Activated naive CD8-positive, alpha-beta T cell treated with anti-CD3 and anti-CD28 coated beads, Interleukin-2, amount 50 U/mL, for 16 hours (primary cell): Measurements from ENCODE around the gene STEAP2.
"Not testable (repeated sequence)": the region's sequence is repeated elsewhere in the genome, so short reads cannot be mapped to it uniquely, and the experiment has no call there.

Experiments used
- DNase-seq: peaks from one replicate; pipeline ENCODE4 v3.0.0-alpha.2; 2020; ENCODE audit warnings: low read depth, low spot score

STEAP2 gene

DNA sequence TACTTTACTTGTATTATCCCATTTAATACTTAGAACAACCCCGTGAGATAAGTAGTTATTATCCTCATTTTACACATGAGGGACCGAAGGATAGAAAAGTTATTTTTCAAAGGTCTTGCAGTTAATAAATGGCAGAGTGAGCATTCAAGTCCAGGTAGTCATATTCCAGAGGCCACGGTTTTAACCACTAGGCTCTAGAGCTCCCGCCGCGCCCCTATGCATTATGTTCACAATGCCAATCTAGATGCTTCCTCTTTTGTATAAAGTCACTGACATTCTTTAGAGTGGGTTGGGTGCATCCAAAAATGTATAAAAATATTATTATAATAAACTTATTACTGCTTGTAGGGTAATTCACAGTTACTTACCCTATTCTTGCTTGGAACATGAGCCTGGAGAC is 22.0 kb downstream of the STEAP2 start:
- DNase-seq = no peak

- no peak for DNase-seq
Observed at GRCh38 chr7:90236721-90237289, 25.3 kb downstream of the STEAP2 start.

DNA sequence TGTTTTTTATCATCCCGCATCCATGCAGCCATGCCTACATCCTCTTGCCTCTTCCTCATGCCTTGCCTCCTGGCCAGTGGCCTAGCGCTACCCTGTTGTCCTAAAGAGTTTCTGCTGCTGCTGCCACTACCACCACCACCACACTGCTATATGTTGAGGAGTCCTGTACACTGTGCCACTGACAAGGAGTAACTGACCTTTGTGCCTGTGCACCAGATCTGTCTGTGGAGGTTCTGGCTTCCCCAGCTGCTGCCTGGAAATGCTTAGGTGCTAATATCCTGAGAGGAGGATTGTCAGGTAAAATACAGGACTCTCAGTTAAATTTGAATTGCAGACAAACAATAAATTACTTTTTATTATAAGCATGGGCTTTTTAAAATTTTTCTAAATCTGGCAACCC is 26.5 kb downstream of the STEAP2 start:
- no peak for DNase-seq

GRCh38 chr7:90238583-90238982 is 27.0 kb downstream of the STEAP2 start:
- DNase-seq = no peak

- DNase-seq = no peak
Observed at GRCh38 chr7:90239050-90239449, 27.5 kb downstream of the STEAP2 start.

DNA sequence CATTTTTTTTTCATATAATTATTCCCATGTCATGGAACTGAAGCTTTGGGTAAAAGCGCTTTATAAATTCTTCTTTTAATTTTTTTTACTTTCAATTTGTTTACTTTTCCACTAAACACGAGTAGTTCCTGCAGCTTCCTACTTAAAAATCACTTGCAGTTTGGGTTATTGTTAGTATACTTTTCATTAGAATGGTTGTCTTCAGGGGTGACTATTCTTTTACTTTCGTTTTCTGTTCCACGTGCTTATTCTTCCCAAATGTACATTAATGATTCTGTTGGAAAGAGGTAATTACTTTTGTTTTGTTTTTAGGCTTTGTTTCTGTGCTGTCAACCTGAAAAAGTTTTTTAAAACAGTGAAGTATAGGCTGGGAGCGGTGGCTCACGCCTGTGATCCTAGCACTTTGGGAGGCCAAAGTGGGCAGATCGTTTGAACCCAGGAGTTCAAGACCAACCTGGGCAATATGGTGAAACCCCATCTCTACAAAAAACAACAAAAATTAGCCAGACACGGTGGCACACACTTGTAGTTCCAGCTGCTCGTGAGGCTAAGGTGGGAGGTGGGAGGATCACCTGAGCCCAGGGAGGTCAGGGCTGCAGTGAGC is 28.2 kb downstream of the STEAP2 start:
- DNase-seq = no peak

DNA sequence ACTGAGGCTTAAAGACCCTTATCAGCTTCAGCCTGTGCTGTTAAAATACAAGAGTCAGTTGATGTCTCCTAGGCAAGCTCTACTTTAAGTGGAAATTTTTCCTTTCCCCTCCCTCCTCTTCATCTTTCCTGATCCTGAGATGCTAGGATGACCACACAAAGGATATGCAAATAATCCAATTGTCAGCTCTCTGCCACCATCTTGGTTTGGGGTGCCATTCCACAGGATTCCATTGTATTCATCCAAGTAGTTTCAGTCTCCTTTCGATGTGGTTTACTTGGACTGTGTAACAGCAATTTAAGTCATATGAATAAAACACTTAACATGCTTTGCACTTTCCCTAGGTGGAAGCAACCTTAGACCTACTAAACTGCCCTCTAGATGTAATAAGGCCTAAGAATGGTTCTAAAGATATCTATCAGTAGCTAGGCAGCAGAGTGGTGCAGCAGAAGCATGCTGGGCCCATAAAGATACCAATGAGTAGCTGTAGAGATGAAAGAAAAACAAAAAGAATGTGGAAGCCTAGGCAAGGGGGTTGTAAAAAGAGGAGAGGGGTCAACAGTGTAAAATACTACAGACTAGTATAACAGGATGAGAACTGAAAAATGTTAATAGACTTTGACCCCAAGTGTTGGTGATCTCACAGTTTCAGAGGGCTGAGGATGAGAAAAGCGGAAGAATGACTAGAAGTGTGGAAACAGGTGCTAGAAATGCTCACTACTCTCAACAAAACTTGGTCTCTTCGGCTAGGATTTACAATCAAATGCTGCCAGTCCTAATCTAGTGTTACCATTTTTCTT is 31.0 kb downstream of the STEAP2 start:
- DNase-seq = no peak

DNA sequence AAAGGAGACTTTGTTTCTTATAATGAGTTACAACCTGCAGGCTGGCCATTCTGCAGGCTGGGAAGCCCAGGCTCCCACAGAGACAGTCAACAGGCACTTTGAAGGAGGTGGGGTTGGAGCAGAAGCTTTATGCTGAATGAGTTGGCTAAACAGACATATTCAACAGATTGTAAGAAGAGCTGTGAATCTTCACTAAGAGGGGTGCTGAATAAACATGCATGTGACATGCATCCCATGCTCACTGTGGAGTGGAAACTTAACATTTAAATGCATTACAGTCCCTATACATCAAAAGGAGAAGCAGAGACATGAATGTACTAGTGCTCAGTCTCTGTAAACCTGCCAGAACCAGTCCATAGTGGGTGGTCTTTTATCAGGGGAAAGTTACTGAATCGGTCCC is 32.0 kb downstream of the STEAP2 start:
- no peak for DNase-seq

DNA sequence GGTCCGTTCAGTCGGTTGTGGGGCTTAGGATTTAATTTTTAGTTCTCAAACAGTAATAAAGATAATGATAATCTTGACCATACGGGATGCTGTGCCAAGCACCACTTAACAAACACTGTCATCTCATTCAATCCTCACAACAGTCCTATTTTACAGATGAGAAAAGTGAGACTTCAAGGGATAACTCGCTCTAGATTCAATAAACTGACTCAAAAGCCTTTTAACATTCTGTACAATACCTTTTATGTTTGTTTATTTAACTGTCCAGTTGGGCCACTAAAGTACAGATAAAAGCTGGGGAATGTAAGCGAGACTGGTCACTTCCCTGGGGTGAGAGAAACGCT is 33.0 kb downstream of the STEAP2 start:
- DNase-seq = no peak

GRCh38 chr7:90244909-90245851 is 33.6 kb downstream of the STEAP2 start, which contains the start of gene CFAP69:
CFAP69 (plus strand) TSS chr7:90245174; CDS start chr7:90245425, 251 bp downstream.
- peak; percentile 70 for DNase-seq

DNA sequence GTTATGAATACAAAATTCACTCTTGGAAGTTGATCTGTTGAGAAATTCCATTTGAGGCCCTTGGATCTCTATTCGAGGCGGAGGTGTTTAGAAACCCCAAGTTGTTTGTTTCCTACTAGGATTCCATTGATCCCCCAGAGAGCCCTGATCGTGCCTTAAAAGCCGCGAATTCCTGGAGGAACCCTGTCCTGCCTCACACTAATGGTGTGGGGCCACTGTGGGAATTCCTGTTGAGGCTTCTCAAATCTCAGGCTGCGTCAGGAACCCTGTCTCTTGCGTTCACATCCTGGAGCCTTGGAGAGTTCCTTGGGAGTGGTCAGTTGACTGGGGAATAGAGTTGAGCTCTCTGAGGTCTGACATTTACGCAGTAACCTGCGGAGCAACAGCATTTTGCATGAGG is 34.6 kb downstream of the STEAP2 start:
- no peak for DNase-seq

GRCh38 chr7:90248706-90249105 is 37.2 kb downstream of the STEAP2 start:
- no peak for DNase-seq

- DNase-seq = no peak
Observed at GRCh38 chr7:90250601-90251303, 39.2 kb downstream of the STEAP2 start.

DNA sequence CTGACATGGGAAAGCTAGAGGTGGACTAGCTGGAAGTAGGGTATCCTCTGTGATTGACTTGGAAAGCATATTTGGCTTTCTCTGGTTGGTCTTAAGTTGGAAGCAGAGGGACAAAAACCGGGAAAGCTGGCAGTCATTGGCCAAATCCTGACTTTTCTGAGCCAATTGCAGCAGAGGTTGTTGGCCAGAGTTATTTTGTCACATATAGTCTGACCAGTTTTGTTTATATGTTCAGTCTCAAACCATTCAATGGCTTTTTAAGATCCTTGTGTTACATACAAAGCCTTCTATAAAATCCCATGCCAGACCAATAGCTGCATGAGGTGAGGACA is 39.7 kb downstream of the STEAP2 start:
- DNase-seq = no peak

DNA sequence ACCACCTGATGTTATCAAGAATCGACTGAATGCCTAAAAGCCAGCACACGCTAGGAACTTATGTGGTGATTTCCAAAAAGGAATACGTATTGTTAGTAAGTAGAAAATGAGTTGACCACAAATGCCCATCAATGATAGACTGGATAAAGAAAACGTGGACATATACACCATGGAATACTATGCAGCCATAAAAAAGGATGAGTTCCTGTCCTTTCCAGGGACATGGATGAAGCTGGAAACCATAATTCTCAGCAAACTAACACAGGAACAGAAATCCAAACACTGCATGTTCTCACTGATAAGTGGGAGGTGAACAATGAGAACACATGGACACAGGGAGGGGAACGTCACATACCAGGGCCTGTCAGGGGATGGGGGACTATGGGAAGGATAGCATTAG is 44.5 kb downstream of the STEAP2 start:
- DNase-seq = not testable (repeated sequence)

DNA sequence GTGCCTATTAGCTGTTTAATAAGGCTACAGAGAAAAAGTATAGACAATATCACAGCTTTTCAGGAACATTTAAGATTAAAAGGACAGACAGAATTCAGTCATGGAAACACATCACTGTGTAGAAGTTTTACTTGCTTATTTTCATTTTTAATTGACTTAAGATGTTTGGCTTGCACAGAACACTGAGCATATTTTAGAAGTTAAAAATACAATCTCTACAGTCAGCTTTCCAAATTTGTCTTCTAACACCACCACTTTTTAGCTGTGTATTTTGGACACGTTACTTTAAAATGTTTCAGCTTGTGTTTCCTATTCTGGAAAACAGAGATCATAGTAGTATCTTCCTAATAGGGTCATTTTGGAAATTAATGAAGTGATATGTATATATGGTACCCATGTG is 45.2 kb downstream of the STEAP2 start:
- DNase-seq = no peak

DNA sequence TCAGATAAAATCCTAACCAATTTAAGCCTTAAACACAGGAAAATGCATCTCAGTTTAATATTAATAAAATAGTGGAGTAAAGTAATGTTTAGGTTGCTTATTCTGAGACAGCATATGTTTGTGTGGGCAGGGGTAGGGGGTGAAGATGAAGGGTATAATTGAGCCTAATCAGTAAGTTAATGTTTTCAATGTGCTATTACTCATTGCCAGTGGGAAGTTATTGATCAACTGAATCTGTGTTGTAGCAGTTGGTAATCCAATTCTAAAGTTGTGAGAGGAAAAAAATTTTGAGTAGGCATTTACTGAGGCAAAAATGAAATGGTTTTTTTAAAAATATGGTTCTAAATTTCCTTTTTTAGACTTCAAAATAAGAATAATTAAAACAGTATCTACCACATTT is 49.9 kb downstream of the STEAP2 start:
- DNase-seq = no peak

GRCh38 chr7:90262438-90262837 is 50.9 kb downstream of the STEAP2 start:
- no peak for DNase-seq

- no peak for DNase-seq
Observed at GRCh38 chr7:90266808-90267207, 55.3 kb downstream of the STEAP2 start.

GRCh38 chr7:90267263-90267858 is 55.8 kb downstream of the STEAP2 start:
- DNase-seq = no peak

DNA sequence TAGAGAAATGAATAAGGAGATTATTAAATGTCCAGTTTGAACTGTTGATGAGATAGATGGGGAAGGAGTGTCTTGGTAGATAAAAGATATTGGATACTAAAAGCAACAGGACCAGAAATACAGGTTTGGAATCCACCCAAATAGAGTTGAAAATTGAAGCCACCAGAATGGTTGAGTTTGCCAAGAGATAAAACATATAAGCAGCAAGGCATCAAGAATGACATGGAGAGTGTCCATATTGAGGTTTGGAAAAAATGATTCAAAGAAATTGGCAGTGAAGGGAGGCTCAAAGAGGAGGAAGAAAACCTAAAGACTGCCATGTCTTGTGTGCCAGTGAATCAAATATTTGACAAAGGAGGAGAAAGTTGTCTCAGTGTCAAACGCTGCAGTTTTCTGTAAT is 57.6 kb downstream of the STEAP2 start:
- DNase-seq = no peak
